Gastrocnemius medialis (tissue), 4 donors: ENCODE results near the gene TBX1. TPM values are rescaled to one million over a fixed set of nuclear protein-coding genes. Genes with fewer than 3 reads are reported as not detected.

ENCODE experiments used
- ATAC-seq, 2 donors: fragments of 150-250 bp; one replicate each; pipeline ENCODE4 v1.9.1; 2016
- DNase-seq, 2 donors: peaks; one replicate each; pipeline ENCODE4 v3.0.0-alpha.2; 2019
- H3K27ac ChIP-seq, 4 donors: fragments of 200-600 bp; sonication (generic); 1 replicate in 1 of 4; 2 replicates in 3 of 4; pipeline ENCODE4 v1.5.1; 2016 to 2018; ENCODE audit warnings: mild to moderate bottlenecking in 2 of 4, moderate library complexity in 1 of 4
- H3K27me3 ChIP-seq, 3 donors: fragments of 200-600 bp; sonication (generic) in 2 of 3; 1 replicate in 1 of 3; 2 replicates in 2 of 3; pipeline versions ENCODE4 v1.5.1 to v1.6.0; 2016 to 2019; ENCODE audit warnings: mild to moderate bottlenecking in 1 of 3, moderate library complexity in 1 of 3
- H3K36me3 ChIP-seq, 2 donors: fragments of 200-600 bp; sonication (generic) in 1 of 2; one replicate each; pipeline ENCODE4 v1.5.1; 2017 to 2018
- H3K4me1 ChIP-seq, 2 donors: fragments of 200-600 bp; sonication (generic) in 1 of 2; one replicate each; pipeline ENCODE4 v1.5.1; 2016 to 2017; ENCODE audit warnings: mild to moderate bottlenecking in 2 of 2
- H3K4me3 ChIP-seq, 4 donors: fragments of 200-600 bp; sonication (generic) in 3 of 4; 1 replicate in 1 of 4; 2 replicates in 3 of 4; pipeline ENCODE4 v1.5.1; 2016 to 2019; ENCODE audit warnings: mild to moderate bottlenecking in 2 of 4
- H3K9me3 ChIP-seq, 3 donors: fragments of 200-600 bp; sonication (generic) in 2 of 3; 1 replicate in 1 of 3; 2 replicates in 2 of 3; pipeline ENCODE4 v1.5.1; 2016 to 2019
- CTCF ChIP-seq, 5 experiments: fragments of 450-650 bp in 3 of 5; fragments of 200-600 bp in 2 of 5; sonication (generic) in 2 of 5; IDR thresholded peaks in 4 of 5; conservative IDR thresholded peaks in 1 of 5; 1 replicate in 4 of 5; 2 replicates in 1 of 5; pipeline ENCODE4 v1.5.1; 2016 to 2019; ENCODE audit warnings: antibody characterized with exemption in 5 of 5, mild to moderate bottlenecking in 3 of 5, moderate library complexity in 3 of 5
- POLR2A ChIP-seq, 2 donors: fragments of 450-650 bp; IDR thresholded peaks; one replicate each; pipeline ENCODE4 v1.6.1; 2017; ENCODE audit warnings: antibody characterized with exemption in 2 of 2, mild to moderate bottlenecking in 2 of 2, moderate library complexity in 2 of 2
- in situ Hi-C, 4 donors: fragments of 200-750 bp; cut with MboI; loops; one replicate each; pipeline versions ENCODE4 v1.15.0 to v1.8.0; 2017; ENCODE audit warnings: low sequenced_read_pairs in 4 of 4
- intact Hi-C: fragments of 100-400 bp; cut with DNase I; formaldehyde crosslinking; loops from one replicate; pipeline ENCODE4 v1.15.1; 2023; ENCODE audit warnings: low total_unique reads
- total RNA-seq, 4 donors: library from RNA; depleted of rRNA; stranded (reverse); fragments of >200 nt; gene quantifications; one replicate each; pipeline versions ENCODE4 v1.1.0 to v1.2.3, GENCODE V29; 2016

TBX1 gene
- total RNA-seq, 4 donors from 2014 or later, result 27.9 to 38.9 (median 36.3) TPM

DNA sequence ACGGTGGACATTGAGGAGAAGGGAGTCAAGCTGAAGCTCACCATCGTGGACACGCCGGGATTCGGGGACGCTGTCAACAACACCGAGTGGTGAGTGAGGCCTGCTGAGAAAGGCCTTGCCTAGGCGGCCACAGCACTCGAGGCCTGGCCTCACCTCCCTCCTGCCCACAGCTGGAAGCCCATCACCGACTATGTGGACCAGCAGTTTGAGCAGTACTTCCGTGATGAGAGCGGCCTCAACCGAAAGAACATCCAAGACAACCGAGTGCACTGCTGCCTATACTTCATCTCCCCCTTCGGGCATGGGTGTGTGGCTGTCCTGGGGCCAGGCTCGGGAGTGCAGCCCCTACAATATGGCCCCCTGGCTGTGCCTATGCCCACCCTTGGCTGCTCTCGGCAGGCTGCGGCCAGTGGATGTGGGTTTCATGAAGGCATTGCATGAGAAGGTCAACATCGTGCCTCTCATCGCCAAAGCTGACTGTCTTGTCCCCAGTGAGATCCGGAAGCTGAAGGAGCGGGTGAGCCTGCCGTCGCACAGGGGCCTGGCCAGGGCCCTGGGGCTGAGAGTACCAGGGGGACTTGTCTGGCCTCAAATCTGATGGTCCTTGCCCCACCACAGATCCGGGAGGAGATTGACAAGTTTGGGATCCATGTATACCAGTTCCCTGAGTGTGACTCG lies 40.3 kb upstream of the TBX1 start:
- Histone ChIP-seq H3K27ac (no peak overlapping the region), H3K36me3 (no peaks in the 10 kb centered on the region), H3K9me3 (no peaks in the 10 kb centered on the region), H3K27me3 (peaks cover 0 to 15% (median 10%) of the 10 kb centered on the region in 3 donors), H3K4me3 (no peak overlapping the region), H3K4me1 (peaks cover 4 to 14% of the 10 kb centered on the region in 2 donors)
- no peak for TF ChIP-seq CTCF (IDR thresholded peaks at IDR 0.05 in 4 of 5, conservative IDR thresholded peaks at IDR 0.05 in 1 of 5)
- TF ChIP-seq POLR2A (IDR thresholded peaks at IDR 0.05), result no peak
- no peak for ATAC-seq
- in situ Hi-C loops, result no loop called here
- DNase-seq, result no peak
- intact Hi-C loops, result no loop called here

DNA sequence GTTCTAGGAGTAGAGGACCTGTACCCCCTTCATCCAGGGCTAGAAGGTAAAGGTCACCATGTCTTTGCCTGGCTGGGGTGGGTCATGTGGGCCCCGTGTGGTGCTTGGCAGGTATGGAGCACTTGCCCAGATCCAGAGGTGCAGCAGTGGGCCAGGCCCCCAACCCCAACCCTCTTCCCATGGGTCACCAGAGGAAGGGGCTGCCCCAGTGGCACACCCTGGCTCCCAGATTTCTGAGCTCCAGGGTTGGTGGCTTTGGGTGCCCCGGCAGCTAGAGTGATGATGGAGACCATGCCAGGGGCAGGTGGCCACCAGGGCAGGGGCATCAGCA lies 39.6 kb upstream of the TBX1 start:
- no peak for DNase-seq
- Histone ChIP-seq H3K36me3 (no peaks in the 10 kb centered on the region), H3K27me3 (peaks cover 0 to 14% (median 10%) of the 10 kb centered on the region in 3 donors), H3K27ac (no peak overlapping the region), H3K4me1 (peaks cover 4 to 14% of the 10 kb centered on the region in 2 donors), H3K4me3 (no peak overlapping the region), H3K9me3 (no peaks in the 10 kb centered on the region)
- no peak for TF ChIP-seq CTCF (IDR thresholded peaks at IDR 0.05 in 4 of 5, conservative IDR thresholded peaks at IDR 0.05 in 1 of 5)
- TF ChIP-seq POLR2A (IDR thresholded peaks at IDR 0.05), result no peak
- intact Hi-C loops, result no loop called here
- ATAC-seq, result no peak
- in situ Hi-C loops, result no loop called here

- no peak for ATAC-seq
- TF ChIP-seq POLR2A (IDR thresholded peaks at IDR 0.05) (no peak), CTCF (IDR thresholded peaks at IDR 0.05 in 4 of 5, conservative IDR thresholded peaks at IDR 0.05 in 1 of 5) (no peak)
- Histone ChIP-seq H3K27me3 (peaks cover 0 to 14% (median 10%) of the 10 kb centered on the region in 3 donors), H3K36me3 (no peaks in the 10 kb centered on the region), H3K9me3 (no peaks in the 10 kb centered on the region), H3K4me1 (peaks cover 4 to 14% of the 10 kb centered on the region in 2 donors), H3K4me3 (no peak overlapping the region), H3K27ac (no peak overlapping the region)
- intact Hi-C loops (no loop called here), in situ Hi-C loops (no loop called here)
- no peak for DNase-seq
Observed at GRCh38 chr22:19721330-19722177, 39.0 kb upstream of the TBX1 start.

GRCh38 chr22:19722178-19722981 lies 38.2 kb upstream of the TBX1 start:
- Histone ChIP-seq H3K9me3 (no peaks in the 10 kb centered on the region), H3K27me3 (peaks cover 0 to 14% (median 10%) of the 10 kb centered on the region in 3 donors), H3K4me3 (no peak overlapping the region), H3K36me3 (no peaks in the 10 kb centered on the region), H3K27ac (no peak overlapping the region), H3K4me1 (peaks cover 4 to 13% of the 10 kb centered on the region in 2 donors)
- ATAC-seq (no peak), DNase-seq (no peak)
- intact Hi-C loops (no loop called here), in situ Hi-C loops (no loop called here)
- TF ChIP-seq CTCF (IDR thresholded peaks at IDR 0.05 in 4 of 5, conservative IDR thresholded peaks at IDR 0.05 in 1 of 5) (no peak), POLR2A (IDR thresholded peaks at IDR 0.05) (no peak)
